Activated CD8-positive, alpha-beta memory T cell treated with anti-CD3 and anti-CD28 coated beads, Interleukin-2, amount 50 U/mL, for 1 hour (primary cell): ENCODE measurements around the gene ATF4.

Experiments
- DNase-seq: peaks from one replicate; pipeline ENCODE4 v3.0.0-alpha.2; 2020; ENCODE audit errors: extremely low read depth

ATF4 gene

DNA sequence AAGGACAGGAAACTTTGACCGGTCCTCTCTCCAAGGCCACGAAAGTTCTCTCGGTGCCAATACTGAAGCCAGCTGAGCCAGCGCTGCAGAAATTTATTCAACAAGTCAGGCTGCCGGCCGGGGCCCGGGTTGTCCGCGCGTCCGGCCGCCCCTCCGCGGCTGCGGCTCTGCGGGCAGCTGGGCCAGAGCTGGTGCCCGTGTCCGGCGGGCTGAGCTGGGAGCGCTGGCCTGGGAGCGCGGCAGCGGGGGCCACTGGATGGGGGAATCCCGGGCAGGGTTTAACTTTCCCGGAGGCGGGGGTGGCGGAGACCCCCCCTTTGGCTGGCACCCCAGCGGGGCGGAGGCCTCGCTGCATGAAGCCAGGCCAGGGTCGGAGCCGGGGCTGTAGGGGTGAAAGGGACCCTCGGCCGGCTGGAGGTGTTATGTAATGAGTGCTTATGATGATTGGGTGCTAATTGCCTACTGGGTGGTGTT lies 37.9 kb downstream of the ATF4 start:
- no peak for DNase-seq

DNA sequence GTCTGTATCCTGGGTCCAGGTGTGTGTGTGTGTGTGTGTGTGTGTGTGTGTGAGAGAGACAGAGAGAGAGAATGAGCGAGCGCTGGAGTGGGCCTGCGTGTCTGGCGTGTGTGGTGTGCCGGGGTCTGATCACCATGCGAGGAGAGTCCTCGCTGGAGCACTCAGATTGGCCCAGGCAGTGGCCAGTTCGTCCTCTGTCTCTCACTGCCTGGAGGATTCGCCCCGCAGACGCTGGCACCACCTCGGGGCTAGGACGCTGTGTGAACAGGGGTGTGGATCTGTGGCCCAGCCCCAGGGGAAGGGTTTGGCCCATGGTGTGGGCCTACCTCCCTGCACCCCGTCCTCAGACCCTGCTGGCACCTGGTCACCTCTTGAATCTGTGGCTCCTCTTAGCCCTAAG lies 38.6 kb downstream of the ATF4 start:
- DNase-seq: no peak

DNA sequence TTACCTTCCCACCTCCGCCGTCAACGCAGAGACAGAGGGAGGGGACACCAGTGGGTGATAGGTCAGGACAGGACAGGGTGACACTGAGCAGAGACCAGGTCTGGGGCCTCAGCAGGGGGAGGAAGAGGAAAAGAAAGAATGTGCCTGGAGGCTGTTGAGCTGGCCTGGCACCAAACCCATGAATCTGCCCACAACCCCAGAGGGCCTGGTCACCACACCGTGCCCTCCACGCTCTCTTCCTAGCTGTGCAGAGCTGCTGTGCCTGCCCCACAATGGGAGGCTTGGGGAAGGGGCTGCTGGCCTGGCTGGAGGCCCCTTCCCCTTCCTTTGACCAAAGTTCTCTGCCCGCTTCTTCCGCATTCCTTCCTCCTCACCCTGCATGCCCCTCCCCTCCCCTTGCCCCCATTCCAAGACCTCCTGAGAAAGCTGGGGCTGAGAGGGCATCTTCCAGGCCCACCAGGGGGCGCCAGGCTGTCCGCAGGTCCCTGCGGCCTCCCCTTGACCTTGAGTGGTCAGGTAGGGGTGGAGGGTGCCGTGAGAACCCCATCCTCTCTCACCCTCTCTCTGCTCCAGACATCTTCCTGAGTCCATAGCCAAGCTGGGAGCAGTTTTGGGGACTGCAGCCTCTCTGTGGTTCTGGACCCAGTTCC lies 39.2 kb downstream of the ATF4 start:
- no peak for DNase-seq

DNA sequence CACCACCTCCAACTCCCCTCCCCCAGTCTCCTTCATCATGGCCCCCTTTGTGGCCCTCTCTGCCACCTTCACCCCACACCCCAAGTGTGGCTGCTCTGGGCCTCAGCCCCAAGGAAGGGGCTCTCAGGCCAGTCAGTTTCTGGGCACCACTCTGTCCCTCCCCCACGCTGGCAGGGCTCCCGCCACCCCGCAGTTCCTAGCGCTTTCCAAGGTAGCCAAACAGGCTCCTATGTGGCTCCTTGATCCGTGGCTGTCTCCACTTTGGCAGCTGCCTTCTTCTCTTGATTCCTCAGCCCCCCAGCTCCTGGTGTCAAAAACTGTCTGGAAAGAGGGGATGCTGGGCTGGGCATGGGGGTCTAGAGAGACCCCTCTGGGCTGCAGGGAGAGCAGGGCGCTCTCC lies 39.8 kb downstream of the ATF4 start:
- DNase-seq: no peak

DNA sequence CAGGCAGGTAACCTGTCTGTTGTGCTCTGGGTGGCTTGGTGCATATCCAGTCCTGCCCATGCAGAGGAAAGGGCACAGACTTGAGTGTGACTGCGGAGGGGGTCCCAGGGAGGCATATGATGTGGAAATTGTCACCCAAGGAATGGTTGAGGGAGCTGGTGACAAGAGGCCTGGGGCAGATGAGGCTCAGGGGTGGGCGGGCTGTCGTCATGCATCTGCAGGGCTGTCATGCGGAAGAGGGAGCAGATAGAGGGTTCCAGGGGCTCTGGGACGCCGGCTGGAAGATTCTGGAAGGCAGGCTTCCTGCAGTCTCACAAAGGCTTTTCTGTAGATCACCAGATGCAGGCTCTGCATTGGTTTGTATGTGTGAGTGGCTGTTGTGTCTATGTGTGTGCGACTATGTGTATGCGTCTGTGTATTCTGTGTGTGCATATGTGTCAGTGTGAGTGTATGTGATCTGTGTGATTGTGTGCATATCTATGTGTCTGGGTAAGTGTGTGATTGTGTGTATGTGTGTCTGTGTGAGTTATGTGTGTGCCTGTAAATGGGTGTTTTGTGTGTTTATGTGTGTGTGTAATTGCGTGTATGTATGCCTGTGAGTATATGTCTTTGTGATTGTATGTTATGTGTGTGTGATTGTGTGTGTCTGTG lies 42.6 kb downstream of the ATF4 start:
- no peak for DNase-seq

DNA sequence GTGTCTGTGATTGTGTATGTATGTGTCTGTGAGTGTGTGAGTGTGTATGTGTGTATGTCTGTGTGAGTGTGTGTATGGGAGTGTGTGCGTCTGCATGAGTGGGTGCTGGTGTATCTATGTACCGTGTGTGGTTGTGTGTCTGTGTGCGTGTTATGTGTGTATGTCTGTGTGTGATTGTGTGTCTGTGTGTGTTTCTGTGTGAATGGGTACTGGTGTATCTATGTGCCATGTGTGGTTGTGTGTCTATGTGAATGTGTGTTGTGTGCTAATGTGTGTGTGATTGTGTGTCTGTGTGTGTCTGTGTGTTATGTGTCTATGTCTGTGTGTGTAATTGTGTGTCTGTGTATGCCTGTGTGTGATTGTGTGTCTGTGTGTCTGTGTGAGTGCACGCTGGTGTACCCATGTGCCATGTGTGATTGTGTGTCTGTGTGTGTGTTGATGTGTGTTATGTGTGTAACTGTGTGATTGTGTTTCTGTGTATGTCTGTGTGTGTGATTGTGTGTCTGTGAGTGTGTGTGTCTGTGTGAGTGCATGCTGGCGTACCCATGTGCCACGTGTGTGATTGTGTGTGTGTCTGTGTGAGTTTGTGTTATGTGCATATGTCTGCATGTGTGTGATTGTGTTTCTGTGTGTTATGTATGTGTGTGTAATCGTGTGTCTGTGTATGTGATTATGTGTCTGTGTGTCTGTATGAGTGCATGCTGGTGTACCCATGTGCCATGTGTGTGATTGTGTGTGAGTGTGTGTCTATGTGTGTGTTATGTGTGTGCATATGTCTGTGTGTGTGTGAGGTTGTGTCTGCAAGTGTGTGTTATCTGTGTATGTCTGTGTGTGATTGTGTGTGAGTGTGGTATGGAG lies 43.4 kb downstream of the ATF4 start:
- no peak for DNase-seq

DNA sequence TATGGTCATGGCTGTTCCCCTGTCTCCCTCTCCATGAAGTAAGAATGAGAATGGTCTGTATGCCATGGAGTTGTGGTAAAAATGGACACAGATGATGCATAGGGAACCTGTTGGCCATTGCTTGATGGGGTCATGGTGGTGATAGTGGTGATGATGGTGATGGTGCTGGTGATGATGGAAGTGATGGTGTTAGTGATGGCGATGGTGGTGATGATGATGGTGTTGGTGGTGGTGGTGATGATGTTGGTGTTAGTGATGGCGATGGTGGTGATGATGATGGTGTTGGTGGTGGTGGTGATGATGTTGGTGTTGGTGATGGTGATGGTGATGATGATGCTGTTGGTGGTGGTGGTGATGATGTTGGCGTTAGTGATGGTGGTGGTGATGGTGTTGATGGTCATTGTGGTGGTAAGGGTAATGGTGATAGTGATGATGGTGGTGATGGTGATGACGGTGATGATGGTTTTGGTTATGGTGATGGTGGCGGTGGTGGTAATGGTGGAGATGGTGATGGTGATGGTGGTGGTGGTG lies 45.1 kb downstream of the ATF4 start:
- no peak for DNase-seq

DNA sequence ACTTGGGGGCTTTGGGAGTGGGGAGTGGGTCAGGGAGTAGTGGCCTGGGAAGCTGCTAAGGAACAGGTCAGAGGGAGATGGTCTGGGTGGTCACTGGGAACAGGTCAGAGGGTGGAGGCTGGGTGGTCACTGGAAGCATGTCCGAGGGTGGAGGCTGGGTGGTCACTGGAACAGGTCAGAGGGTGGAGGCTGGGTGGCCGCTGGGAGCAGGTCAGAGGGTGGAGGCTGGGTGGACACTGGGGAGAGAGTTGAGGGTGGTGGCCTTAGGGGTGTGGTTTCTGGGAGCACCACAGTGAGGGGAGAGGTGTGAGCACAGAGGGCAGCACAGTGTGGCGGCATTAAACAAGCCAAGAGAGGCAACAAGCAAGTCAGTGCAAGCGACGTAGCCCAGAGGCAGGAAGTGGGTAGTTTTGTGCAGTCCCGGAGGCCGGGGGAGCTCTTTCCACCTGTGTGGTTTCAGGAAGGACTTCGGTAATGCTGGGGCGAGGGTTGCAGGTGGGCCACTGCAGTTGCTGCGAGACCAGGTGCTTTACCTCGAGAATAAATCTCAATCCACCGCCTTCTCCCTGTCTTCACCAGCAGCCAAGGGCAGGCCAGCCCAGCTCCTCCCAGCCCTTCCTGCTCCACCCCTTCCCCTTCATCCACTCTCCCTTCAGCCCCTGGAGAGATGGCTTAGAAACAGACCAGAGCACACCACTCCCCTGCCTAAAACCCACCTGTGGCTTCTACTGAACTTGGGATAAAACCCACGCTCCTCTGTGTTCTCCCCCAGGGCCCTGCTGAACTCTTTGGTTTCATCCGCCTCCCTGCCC lies 47.0 kb downstream of the ATF4 start:
- DNase-seq: no peak

DNA sequence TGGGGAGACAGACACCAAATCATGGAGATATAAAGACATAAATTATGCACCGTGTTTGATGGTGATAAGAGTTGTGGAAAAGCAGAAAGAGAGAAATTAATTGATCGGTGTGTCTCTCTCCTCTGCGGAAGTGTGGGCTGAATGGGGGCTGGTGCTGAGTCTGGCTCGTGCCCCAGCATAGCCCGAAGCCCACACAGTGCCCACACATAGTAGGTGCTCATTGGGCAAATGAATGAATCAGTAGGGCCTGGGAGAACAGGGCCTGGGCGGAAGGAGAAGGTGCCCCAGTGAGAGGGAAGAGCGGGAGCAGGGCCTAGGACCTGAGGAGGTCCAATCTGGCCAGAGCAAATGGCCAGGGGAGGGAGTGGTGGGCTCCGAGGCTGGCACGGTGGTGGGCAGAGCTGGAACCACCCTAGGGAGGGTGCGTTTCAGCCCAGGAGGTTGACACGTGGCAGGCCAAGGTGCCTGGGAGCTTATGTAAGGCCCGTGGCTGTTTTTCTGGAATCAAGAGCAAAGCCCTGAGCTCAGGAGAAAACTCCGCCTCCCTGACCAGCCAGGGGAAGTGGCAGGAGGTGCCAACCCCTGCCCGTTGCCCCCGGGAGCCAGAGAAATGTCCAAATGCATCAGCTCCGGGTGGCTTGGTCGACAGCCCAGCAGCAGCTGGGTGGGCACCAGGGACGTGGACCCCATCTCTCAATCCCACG lies 48.1 kb downstream of the ATF4 start:
- no peak for DNase-seq

DNA sequence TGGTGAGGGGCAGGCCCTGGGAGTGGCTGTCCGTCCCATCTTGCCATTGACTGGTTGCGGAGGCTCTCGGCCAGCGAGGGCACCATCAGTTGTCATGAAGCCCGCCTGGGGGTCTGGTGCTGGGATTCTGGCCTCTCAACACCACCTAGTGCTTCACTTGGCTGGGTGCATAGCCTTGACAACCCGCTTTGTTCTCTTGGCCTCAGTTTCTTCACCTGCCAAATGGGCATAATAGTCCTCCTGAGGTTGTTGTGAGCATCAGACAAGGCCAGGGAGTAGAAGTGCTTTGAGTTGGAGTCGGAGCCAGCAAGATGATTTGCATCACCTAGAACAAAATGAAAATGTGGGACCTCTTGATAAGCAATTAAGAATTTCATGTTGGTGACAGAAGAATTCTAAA lies 48.7 kb downstream of the ATF4 start:
- no peak for DNase-seq

DNA sequence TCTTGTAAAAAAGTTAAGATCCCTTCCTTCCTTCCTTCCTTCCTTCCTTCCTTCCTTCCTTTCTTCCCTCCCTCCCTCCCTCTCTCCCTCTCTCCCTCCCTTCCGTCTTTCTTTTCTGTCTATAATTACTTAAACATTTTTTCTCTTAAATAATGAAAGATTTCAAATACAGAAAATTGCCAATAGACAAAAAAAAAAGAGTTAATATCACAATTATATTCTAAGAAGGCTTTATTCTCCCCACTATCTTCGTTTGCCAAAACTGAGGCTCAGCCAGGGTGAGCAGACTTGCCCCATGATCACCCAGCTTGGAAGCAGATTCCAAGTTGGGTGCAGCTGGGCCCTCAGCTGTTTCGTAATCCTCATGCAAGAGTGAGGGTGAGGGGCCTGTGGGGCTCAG lies 49.9 kb downstream of the ATF4 start:
- DNase-seq: no peak

DNA sequence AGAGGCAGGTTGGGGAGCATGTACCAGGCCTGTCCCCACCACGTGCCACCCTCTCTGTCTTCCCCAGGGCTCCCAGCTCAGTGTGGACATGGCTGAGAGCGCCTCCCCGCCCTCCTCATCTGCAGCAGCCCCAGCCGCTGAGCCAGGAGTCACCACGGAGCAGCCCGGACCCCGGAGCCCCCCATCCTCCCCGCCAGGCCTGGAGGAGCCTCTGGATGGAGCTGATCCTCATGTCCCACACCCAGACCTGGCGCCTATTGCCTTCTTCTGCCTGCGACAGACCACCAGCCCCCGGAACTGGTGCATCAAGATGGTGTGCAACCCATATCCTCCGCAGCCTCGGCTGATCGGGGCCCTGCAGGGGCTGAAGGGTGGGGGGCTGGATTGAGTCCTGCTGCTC lies 50.3 kb downstream of the ATF4 start, which contains the start of gene CACNA1I:
CACNA1I (plus strand) TSS at position 89 of the 400 bp plus-strand sequence; CDS start at position 89, 0 bp downstream.
- DNase-seq: no peak

DNA sequence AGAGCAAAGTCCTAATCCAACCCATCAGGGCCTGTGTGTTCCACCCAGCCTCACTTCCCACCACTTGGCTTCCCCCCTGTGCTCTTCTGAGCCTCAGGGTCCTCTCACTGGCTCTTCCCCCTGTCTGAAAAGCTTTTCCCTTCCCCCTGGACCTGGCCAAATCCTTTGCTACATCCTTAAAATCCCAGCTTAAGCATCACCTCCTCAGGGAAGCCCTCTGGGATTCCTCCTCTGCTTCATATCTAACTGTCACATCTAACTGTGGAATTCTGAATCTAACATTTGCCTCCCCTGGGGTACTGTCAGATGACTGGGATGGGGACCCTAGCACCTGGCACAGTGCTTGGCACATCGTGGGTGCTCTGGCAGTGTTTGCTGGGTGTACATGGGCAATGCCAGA lies 51.2 kb downstream of the ATF4 start:
- no peak for DNase-seq
